SK-N-SH (cell line): ENCODE results near the gene FMO3. TPM values are rescaled to one million over a fixed set of nuclear protein-coding genes. Genes with fewer than 3 reads are reported as not detected.

ENCODE experiments used
- CTCF ChIA-PET: fragments of 300-600, 350-600 bp; formaldehyde crosslinking; extraction: SDS; loops from one replicate; lab custom pipeline; 2021; lab: Yijun Ruan, JAX
- POLR2A ChIA-PET: fragments of 350-600 bp; sonication (Branson Sonifier 250); formaldehyde crosslinking; extraction: SDS; loops from one replicate; lab custom pipeline; 2020; ENCODE audit warnings: antibody characterized with exemption, inconsistent platforms; lab: Yijun Ruan, JAX
- DNase-seq: peaks from one replicate; pipeline ENCODE4 v3.0.0; 2012
- H2AFZ ChIP-seq: fragments of 200-600 bp; sonication (generic); 2 replicates; pipeline ENCODE4 v1.8.1; 2016; ENCODE audit warnings: antibody characterized with exemption, mild to moderate bottlenecking, low read depth
- H3F3A ChIP-seq: fragments of 200-600 bp; sonication (generic); replicated peaks from 2 replicates; pipeline ENCODE3; 2016; ENCODE audit warnings: antibody characterized with exemption, mild to moderate bottlenecking; ENCODE audit not compliant: insufficient read depth
- H3K27ac ChIP-seq, 2 experiments: fragments of 200-500 bp in 1 of 2; fragments of 200-600 bp in 1 of 2; sonication (Bioruptor generic) in 1 of 2; sonication (generic), shearing (Covaris generic) in 1 of 2; 2 replicates each; pipeline versions ENCODE4 v1.5.1 to v1.6.1; 2014 to 2016; ENCODE audit warnings: low read depth in 2 of 2, inconsistent platforms in 1 of 2, low read length in 1 of 2, mild to moderate bottlenecking in 1 of 2, mixed read lengths in 1 of 2
- H3K27me3 ChIP-seq: fragments of 200-600 bp; sonication (generic), shearing (Covaris generic); 2 replicates; pipeline ENCODE4 v1.6.1; 2016; ENCODE audit warnings: mixed run types; ENCODE audit not compliant: insufficient read depth
- H3K36me3 ChIP-seq, 2 experiments: fragments of 200-500 bp in 1 of 2; fragments of 200-600 bp in 1 of 2; sonication (Bioruptor generic) in 1 of 2; sonication (generic) in 1 of 2; replicated peaks in 1 of 2; 2 replicates each; pipeline versions ENCODE3 to v1.5.1; 2014 to 2016; ENCODE audit warnings: low read length in 1 of 2, mild to moderate bottlenecking in 1 of 2; ENCODE audit not compliant: insufficient read depth in 2 of 2, control insufficient read depth in 1 of 2
- H3K4me1 ChIP-seq, 2 experiments: fragments of 200-500 bp in 1 of 2; fragments of 200-600 bp in 1 of 2; sonication (Bioruptor generic) in 1 of 2; sonication (generic), shearing (Covaris generic) in 1 of 2; 2 replicates each; pipeline versions ENCODE4 v1.5.1 to v1.6.1; 2014 to 2016; ENCODE audit warnings: low read depth in 1 of 2, low read length in 1 of 2, mixed run types in 1 of 2; ENCODE audit not compliant: insufficient read depth in 2 of 2, control insufficient read depth in 1 of 2
- H3K4me2 ChIP-seq: fragments of 200-600 bp; sonication (generic), shearing (Covaris generic); 2 replicates; pipeline ENCODE4 v1.6.1; 2017; ENCODE audit warnings: mixed run types
- H3K4me3 ChIP-seq, 2 experiments: fragments of 200-500 bp in 1 of 2; fragments of 200-600 bp in 1 of 2; sonication (Bioruptor generic) in 1 of 2; sonication (generic), shearing (Covaris generic) in 1 of 2; 2 replicates each; pipeline versions ENCODE4 v1.5.1 to v1.8.1; 2014 to 2016; ENCODE audit warnings: low read depth in 2 of 2, inconsistent platforms in 1 of 2, low read length in 1 of 2, mild to moderate bottlenecking in 1 of 2, mixed read lengths in 1 of 2, moderate library complexity in 1 of 2
- H3K79me2 ChIP-seq: fragments of 200-600 bp; sonication (generic); 2 replicates; pipeline ENCODE4 v1.8.1; 2017; ENCODE audit warnings: mild to moderate bottlenecking; ENCODE audit not compliant: insufficient read depth
- H3K9ac ChIP-seq: fragments of 200-600 bp; sonication (generic); 2 replicates; pipeline ENCODE4 v1.6.1; 2017; ENCODE audit warnings: mixed run types
- H3K9me2 ChIP-seq: fragments of 200-600 bp; sonication (generic); 2 replicates; pipeline ENCODE4 v1.6.1; 2017; ENCODE audit warnings: mixed run types
- H3K9me3 ChIP-seq: fragments of 200-600 bp; sonication (generic); 2 replicates; pipeline ENCODE4 v1.6.1; 2017; ENCODE audit warnings: mixed run types, mild to moderate bottlenecking, moderate library complexity
- H4K20me1 ChIP-seq: fragments of 200-600 bp; sonication (generic); 2 replicates; pipeline ENCODE4 v1.6.1; 2017; ENCODE audit warnings: mild to moderate bottlenecking, mixed run types; ENCODE audit not compliant: insufficient read depth
- EP300 ChIP-seq, 2 experiments: IDR thresholded peaks; 2 replicates each; pipeline versions ENCODE4 v1.4.0 to v1.6.1; 2012; ENCODE audit warnings: borderline replicate concordance in 1 of 2, low read depth in 1 of 2, low read length in 1 of 2
- FOSL2 ChIP-seq: IDR thresholded peaks from 2 replicates; pipeline ENCODE4 v1.4.0; 2012; ENCODE audit warnings: low read depth, mild to moderate bottlenecking, moderate library complexity, borderline replicate concordance
- FOXM1 ChIP-seq: IDR thresholded peaks from 2 replicates; pipeline ENCODE4 v1.4.0; 2012; ENCODE audit warnings: low read depth, mild to moderate bottlenecking
- GABPA ChIP-seq: IDR thresholded peaks from 2 replicates; pipeline ENCODE4 v1.4.0; 2012; ENCODE audit warnings: low read depth, mild to moderate bottlenecking
- GATA2 ChIP-seq: sonication (generic); formaldehyde crosslinking; IDR thresholded peaks from 2 replicates; pipeline ENCODE4 v1.5.0; 2020; ENCODE audit warnings: mild to moderate bottlenecking, missing genetic modification reagents
- MEF2A ChIP-seq: IDR thresholded peaks from 2 replicates; pipeline ENCODE4 v1.4.0; 2012; ENCODE audit warnings: low read depth, borderline replicate concordance
- MXI1 ChIP-seq: IDR thresholded peaks from 2 replicates; pipeline ENCODE4 v1.6.1; 2012; ENCODE audit warnings: mild to moderate bottlenecking, low read depth, low read length, improper control_type of control experiment
- NFIC ChIP-seq: IDR thresholded peaks from 2 replicates; pipeline ENCODE4 v1.4.0; 2012; ENCODE audit warnings: borderline replicate concordance
- NRF1 ChIP-seq: IDR thresholded peaks from 2 replicates; pipeline ENCODE4 v1.6.1; 2012; ENCODE audit warnings: low read depth, mild to moderate bottlenecking, low read length
- RCOR1 ChIP-seq: fragments of 150-350 bp; IDR thresholded peaks from 2 replicates; pipeline ENCODE4 v1.6.1; 2017; ENCODE audit warnings: antibody characterized with exemption, low read length
- SMC3 ChIP-seq: IDR thresholded peaks from 2 replicates; pipeline ENCODE4 v1.6.1; 2012; ENCODE audit warnings: low read depth, low read length, improper control_type of control experiment
- TAF1 ChIP-seq: IDR thresholded peaks from 2 replicates; pipeline ENCODE4 v1.6.1; 2012; ENCODE audit warnings: low read depth, mild to moderate bottlenecking, low read length, moderate library complexity, borderline replicate concordance
- TCF12 ChIP-seq: IDR thresholded peaks from 2 replicates; pipeline ENCODE4 v1.4.0; 2012
- YY1 ChIP-seq: IDR thresholded peaks from 2 replicates; pipeline ENCODE4 v1.4.0; 2012; ENCODE audit warnings: low read depth, mild to moderate bottlenecking
- whole genome bisulfite sequencing: methylation state at CpG from one replicate; pipeline ENCODE4 v1.1.6; 2017; ENCODE audit warnings: low lambda C conversion rate; 5-methylcytosine and 5-hydroxymethylcytosine counted together
- polyA plus RNA-seq, 3 experiments: library from polyadenylated mRNA; depleted of rRNA; stranded (reverse); fragments of >200 nt; gene quantifications; 2 replicates each; pipeline ENCODE4 v1.2.3, GENCODE V29; 2012
- TF ChIP-seq, protein P1 (sequence below): IDR thresholded peaks from 2 replicates; pipeline ENCODE4 v1.6.1; 2012; ENCODE audit warnings: mild to moderate bottlenecking, low read depth, low read length, moderate library complexity
- TF ChIP-seq, protein P2 (sequence below): fragments of 150-350 bp; IDR thresholded peaks from 2 replicates; pipeline ENCODE4 v1.6.1; 2017; ENCODE audit warnings: antibody characterized with exemption, low read length, low read depth, borderline replicate concordance
- TF ChIP-seq, protein P3 (sequence below): IDR thresholded peaks from 2 replicates; pipeline ENCODE4 v1.4.0; 2012; ENCODE audit warnings: low read depth

The FMO3 gene
- polyA plus RNA-seq, 1 of the 3 experiments (the other 2 are of a cell fraction), result 0.85 TPM

DNA sequence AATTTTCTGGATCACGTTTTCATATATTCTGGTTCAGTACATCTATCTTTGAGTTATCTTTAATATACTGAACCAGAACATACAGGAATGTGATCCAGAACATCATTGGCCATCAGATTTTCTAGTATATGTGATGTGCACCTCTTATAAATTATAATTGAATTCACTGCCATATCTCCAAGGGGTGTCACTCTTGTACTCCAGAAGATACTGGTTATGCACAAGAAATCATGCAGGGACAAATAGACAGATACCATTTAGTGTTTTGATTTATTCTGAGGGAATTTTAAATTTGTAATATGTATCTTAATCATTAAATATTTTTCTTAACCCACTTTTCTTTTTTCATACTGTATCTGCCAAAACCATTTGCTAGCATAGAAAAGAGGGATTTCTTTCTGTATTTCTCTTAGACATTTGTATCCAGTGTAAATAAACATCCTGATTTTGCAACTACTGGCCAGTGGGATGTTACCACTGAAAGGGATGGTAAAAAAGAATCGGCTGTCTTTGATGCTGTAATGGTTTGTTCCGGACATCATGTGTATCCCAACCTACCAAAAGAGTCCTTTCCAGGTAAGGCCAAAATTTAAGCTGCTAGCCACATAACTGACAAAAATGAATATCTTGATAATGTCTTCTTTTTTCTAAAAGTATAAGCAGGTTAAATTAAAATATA, 16.7 kb downstream of the FMO3 start:
- H3K27ac ChIP-seq, result no peak overlapping the region
- POLR2A ChIA-PET, result no interaction called here
- TF ChIP-seq, protein P1, sequence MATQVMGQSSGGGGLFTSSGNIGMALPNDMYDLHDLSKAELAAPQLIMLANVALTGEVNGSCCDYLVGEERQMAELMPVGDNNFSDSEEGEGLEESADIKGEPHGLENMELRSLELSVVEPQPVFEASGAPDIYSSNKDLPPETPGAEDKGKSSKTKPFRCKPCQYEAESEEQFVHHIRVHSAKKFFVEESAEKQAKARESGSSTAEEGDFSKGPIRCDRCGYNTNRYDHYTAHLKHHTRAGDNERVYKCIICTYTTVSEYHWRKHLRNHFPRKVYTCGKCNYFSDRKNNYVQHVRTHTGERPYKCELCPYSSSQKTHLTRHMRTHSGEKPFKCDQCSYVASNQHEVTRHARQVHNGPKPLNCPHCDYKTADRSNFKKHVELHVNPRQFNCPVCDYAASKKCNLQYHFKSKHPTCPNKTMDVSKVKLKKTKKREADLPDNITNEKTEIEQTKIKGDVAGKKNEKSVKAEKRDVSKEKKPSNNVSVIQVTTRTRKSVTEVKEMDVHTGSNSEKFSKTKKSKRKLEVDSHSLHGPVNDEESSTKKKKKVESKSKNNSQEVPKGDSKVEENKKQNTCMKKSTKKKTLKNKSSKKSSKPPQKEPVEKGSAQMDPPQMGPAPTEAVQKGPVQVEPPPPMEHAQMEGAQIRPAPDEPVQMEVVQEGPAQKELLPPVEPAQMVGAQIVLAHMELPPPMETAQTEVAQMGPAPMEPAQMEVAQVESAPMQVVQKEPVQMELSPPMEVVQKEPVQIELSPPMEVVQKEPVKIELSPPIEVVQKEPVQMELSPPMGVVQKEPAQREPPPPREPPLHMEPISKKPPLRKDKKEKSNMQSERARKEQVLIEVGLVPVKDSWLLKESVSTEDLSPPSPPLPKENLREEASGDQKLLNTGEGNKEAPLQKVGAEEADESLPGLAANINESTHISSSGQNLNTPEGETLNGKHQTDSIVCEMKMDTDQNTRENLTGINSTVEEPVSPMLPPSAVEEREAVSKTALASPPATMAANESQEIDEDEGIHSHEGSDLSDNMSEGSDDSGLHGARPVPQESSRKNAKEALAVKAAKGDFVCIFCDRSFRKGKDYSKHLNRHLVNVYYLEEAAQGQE, result no peak
- no peak for TF ChIP-seq YY1
- CTCF ChIA-PET, result no interaction called here
- no peaks in the 10 kb centered on the region for H3K36me3 ChIP-seq
- H3K9ac ChIP-seq, result no peak overlapping the region
- no peak for DNase-seq
- H3F3A ChIP-seq, result no peaks in the 10 kb centered on the region
- no peaks in the 10 kb centered on the region for H3K9me3 ChIP-seq
- H3K4me2 ChIP-seq, result no peak overlapping the region
- no peaks in the 10 kb centered on the region for H3K9me2 ChIP-seq
- no peaks in the 10 kb centered on the region for H3K4me1 ChIP-seq
- H3K27me3 ChIP-seq, result peaks cover 8% of the 10 kb centered on the region; the same call in 1 of the 2 replicates
- H3K4me3 ChIP-seq, result no peak overlapping the region
- no peaks in the 10 kb centered on the region for H3K79me2 ChIP-seq
- H4K20me1 ChIP-seq, result no peaks in the 10 kb centered on the region
- 4% methylated on average over 3 of the region's 3 CpGs for WGBS
- no peak overlapping the region for H2AFZ ChIP-seq

DNA sequence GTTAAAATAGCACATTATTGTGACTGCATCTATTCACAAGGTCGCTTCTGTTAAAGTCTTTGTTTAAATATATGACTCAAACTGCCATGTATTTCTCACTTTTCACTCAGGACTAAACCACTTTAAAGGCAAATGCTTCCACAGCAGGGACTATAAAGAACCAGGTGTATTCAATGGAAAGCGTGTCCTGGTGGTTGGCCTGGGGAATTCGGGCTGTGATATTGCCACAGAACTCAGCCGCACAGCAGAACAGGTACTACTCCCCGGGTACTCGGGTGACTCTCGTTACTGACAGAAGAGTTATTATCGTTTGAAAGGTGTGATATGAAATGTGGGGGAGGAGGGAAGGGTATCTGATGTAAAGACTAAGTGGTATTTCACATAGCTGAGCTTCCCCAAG, 17.3 kb downstream of the FMO3 start:
- no peak overlapping the region for H3K9ac ChIP-seq
- no peaks in the 10 kb centered on the region for H3K9me3 ChIP-seq
- no peaks in the 10 kb centered on the region for H3F3A ChIP-seq
- ChIA-PET POLR2A (no interaction called here), CTCF (no interaction called here)
- no peak for DNase-seq
- no peak overlapping the region for H2AFZ ChIP-seq
- WGBS, result 6% methylated on average over 8 of the region's 8 CpGs
- H3K79me2 ChIP-seq, result no peaks in the 10 kb centered on the region
- H3K4me1 ChIP-seq, result no peaks in the 10 kb centered on the region
- no peak overlapping the region for H3K4me3 ChIP-seq
- H3K27me3 ChIP-seq, result peaks cover 8% of the 10 kb centered on the region; the same call in 1 of the 2 replicates
- no peak overlapping the region for H3K4me2 ChIP-seq
- no peaks in the 10 kb centered on the region for H3K9me2 ChIP-seq
- H3K27ac ChIP-seq, result no peak overlapping the region
- TF ChIP-seq EP300 (IDR thresholded peaks at IDR 0.05; ENCODE audit: borderline replicate concordance in 1 of 2, low read depth in 1 of 2, low read length in 1 of 2) (no peak), GATA2 (CRISPR knock-in tag) (no peak), NFIC (no peak), MEF2A (no peak), FOSL2 (no peak), NRF1 (no peak), GABPA (no peak), MXI1 (no peak), RCOR1 (no peak), TAF1 (no peak), TCF12 (no peak), FOXM1 (no peak), YY1 (no peak), SMC3 (no peak)
- TF ChIP-seq, protein P2, sequence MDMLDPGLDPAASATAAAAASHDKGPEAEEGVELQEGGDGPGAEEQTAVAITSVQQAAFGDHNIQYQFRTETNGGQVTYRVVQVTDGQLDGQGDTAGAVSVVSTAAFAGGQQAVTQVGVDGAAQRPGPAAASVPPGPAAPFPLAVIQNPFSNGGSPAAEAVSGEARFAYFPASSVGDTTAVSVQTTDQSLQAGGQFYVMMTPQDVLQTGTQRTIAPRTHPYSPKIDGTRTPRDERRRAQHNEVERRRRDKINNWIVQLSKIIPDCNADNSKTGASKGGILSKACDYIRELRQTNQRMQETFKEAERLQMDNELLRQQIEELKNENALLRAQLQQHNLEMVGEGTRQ, result no peak
- TF ChIP-seq, protein P3, sequence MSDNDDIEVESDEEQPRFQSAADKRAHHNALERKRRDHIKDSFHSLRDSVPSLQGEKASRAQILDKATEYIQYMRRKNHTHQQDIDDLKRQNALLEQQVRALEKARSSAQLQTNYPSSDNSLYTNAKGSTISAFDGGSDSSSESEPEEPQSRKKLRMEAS, result no peak
- H3K36me3 ChIP-seq, result no peaks in the 10 kb centered on the region
- H4K20me1 ChIP-seq, result no peaks in the 10 kb centered on the region
